ENCODE data around the gene SKOR1.

The SKOR1 gene

GRCh38 chr15:67834581-67835296 lies 9.4 kb downstream of the SKOR1 start:
- H3K27me3 ChIP-seq (ENCODE audit: insufficient read depth, low read length): peaks cover 46% of the 10 kb centered on the region
- peaks cover 31% of the 10 kb centered on the region for H3K4me1 ChIP-seq (ENCODE audit: insufficient read depth, low read length)
- H3K4me3 ChIP-seq (ENCODE audit: low read length): peak overlapping the region; percentile 28
- H3K9me3 ChIP-seq (ENCODE audit: low read length): peaks cover 7% of the 10 kb centered on the region
- peak overlapping the region; percentile 58 for H2AFZ ChIP-seq (ENCODE audit: low read depth, low read length)
- H3K36me3 ChIP-seq (ENCODE audit: insufficient read depth, low read length): no peaks in the 10 kb centered on the region

- Histone ChIP-seq H3K4me3 (ENCODE audit: low read length) (no peak overlapping the region), H3K9me3 (ENCODE audit: low read length) (peaks cover 4% of the 10 kb centered on the region), H3K27me3 (ENCODE audit: insufficient read depth, low read length) (peaks cover 38% of the 10 kb centered on the region), H2AFZ (ENCODE audit: low read depth, low read length) (no peak overlapping the region), H3K4me1 (ENCODE audit: insufficient read depth, low read length) (peaks cover 31% of the 10 kb centered on the region), H3K36me3 (ENCODE audit: insufficient read depth, low read length) (no peaks in the 10 kb centered on the region)
These were observed 10.2 kb downstream of the SKOR1 start for GRCh38 chr15:67835297-67836133.

DNA sequence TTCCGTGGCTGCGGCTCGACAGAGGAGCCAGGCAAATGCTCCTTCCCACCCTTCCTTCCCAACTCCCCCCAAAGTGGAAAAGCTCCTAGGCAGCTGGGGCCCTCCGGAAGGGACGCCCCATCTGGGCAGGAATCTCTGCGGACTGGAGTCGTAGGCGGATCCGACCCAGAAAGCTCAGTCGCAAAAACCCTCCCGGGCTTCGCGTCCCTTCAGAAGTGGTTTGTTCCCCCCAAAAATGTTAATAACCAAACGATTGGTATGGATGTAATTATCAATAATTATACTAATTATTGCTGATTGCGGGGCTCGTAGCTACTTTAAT lies 10.8 kb downstream of the SKOR1 start:
- Histone ChIP-seq H2AFZ (ENCODE audit: low read depth, low read length) (no peak overlapping the region), H3K27me3 (ENCODE audit: insufficient read depth, low read length) (peaks cover 32% of the 10 kb centered on the region), H3K36me3 (ENCODE audit: insufficient read depth, low read length) (no peaks in the 10 kb centered on the region), H3K4me3 (ENCODE audit: low read length) (no peak overlapping the region), H3K9me3 (ENCODE audit: low read length) (no peaks in the 10 kb centered on the region), H3K4me1 (ENCODE audit: insufficient read depth, low read length) (peaks cover 34% of the 10 kb centered on the region)

- Histone ChIP-seq H3K4me3 (ENCODE audit: low read length) (no peak overlapping the region), H3K27me3 (ENCODE audit: insufficient read depth, low read length) (peaks cover 28% of the 10 kb centered on the region)
These were observed 11.2 kb downstream of the SKOR1 start for GRCh38 chr15:67836477-67836876.

DNA sequence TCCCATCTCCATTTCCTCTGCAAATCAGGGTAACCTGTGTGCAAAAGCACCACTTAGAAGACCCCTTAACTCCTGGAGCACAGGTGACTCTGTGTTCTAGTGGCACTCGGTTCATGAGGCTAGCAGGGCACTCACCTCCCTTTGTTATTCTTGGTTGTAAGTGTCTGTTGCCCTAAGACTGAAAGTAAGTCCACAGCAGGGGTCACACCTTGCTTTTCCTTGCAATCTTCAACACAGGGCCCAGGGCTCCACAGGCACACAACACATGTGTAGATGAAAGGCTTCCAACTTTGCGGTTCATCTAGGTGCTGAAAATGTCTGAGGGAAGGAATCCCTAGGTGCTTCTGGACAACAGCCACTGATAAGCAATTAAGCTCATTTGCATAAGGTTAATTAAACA lies 11.6 kb downstream of the SKOR1 start:
- H3K27me3 ChIP-seq (ENCODE audit: insufficient read depth, low read length): peaks cover 25% of the 10 kb centered on the region
- no peak overlapping the region for H3K4me3 ChIP-seq (ENCODE audit: low read length)
- H2AFZ ChIP-seq (ENCODE audit: low read depth, low read length): no peak overlapping the region
- H3K4me1 ChIP-seq (ENCODE audit: insufficient read depth, low read length): peaks cover 39% of the 10 kb centered on the region
- no peaks in the 10 kb centered on the region for H3K36me3 ChIP-seq (ENCODE audit: insufficient read depth, low read length)
- H3K9me3 ChIP-seq (ENCODE audit: low read length): no peaks in the 10 kb centered on the region

More at GRCh38 chr15:67836477-67836876, 11.2 kb downstream of the SKOR1 start:
- H3K4me1 ChIP-seq (ENCODE audit: insufficient read depth, low read length): peaks cover 38% of the 10 kb centered on the region
- H3K36me3 ChIP-seq (ENCODE audit: insufficient read depth, low read length): no peaks in the 10 kb centered on the region
- H3K9me3 ChIP-seq (ENCODE audit: low read length): no peaks in the 10 kb centered on the region
- H2AFZ ChIP-seq (ENCODE audit: low read depth, low read length): no peak overlapping the region

GRCh38 chr15:67838789-67839332 lies 13.6 kb downstream of the SKOR1 start:
- Histone ChIP-seq H3K4me3 (ENCODE audit: low read length) (peak overlapping the region; percentile 86), H3K9me3 (ENCODE audit: low read length) (no peaks in the 10 kb centered on the region), H3K4me1 (ENCODE audit: insufficient read depth, low read length) (peaks cover 36% of the 10 kb centered on the region), H3K27me3 (ENCODE audit: insufficient read depth, low read length) (peaks cover 21% of the 10 kb centered on the region), H3K36me3 (ENCODE audit: insufficient read depth, low read length) (no peaks in the 10 kb centered on the region), H2AFZ (ENCODE audit: low read depth, low read length) (peak overlapping the region; percentile 29)

DNA sequence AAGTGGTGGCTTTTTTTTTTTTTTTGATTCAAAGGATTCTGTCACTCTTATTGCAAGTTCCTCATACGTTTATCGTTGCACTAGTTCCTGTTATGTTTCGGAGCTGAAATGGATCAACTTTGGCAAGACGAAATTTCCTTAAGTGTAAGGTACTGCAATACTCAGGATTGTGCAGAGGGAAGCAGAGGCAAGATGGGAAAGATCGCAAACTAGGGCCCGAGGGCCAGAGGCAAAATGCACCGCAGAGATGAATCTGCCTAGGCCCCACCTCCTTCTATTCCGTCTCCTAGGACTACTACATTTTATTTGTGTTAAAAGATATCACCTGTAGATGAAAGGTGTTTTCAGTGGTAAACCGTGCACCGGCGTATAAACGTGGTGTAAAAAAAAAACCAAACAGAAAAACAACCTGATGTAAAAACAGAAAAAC lies 14.2 kb downstream of the SKOR1 start:
- Histone ChIP-seq H3K9me3 (ENCODE audit: low read length) (no peaks in the 10 kb centered on the region), H2AFZ (ENCODE audit: low read depth, low read length) (peak overlapping the region; percentile 88), H3K27me3 (ENCODE audit: insufficient read depth, low read length) (peaks cover 17% of the 10 kb centered on the region), H3K4me1 (ENCODE audit: insufficient read depth, low read length) (peaks cover 37% of the 10 kb centered on the region), H3K36me3 (ENCODE audit: insufficient read depth, low read length) (no peaks in the 10 kb centered on the region), H3K4me3 (ENCODE audit: low read length) (peak overlapping the region; percentile 86)

DNA sequence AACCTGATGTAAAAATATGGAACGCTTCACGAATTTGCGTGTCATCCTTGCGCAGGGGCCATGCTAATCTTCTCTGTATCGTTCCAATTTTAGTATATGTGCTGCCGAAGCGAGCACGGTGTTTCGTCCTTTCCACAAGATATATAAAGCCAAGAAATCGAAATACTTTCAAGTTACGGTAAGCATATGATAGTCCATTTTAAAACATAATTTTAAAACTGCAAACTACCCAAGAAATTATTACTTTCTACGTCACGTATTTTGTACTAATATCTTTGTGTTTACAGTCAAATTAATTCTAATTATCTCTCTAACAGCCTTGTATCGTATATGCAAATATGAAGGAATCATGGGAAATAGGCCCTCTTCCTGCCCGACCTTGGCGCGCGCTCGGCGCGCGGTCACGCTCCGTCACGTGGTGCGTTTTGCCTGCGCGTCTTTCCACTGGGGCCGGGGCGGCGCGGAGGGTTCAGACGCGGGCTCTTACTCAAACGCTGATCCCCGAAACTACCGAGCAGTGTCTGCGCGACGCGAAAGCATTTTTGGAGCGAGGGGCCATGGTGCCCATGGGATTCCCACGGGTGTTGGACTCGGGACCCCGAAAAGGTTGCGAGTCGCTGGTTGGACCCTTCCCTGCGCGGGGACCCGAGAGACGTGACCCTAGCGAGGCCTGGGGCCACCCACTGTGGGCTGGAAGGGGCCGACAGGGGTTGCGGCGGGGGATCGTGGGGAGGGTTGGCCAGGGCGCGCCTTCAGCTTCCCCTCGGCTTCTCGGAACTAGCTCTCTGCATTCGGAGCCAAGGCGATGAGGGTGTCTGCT lies 14.8 kb downstream of the SKOR1 start, which contains the start of gene RNU6-1:
TSS of gene RNU6-1 (minus strand) at position 117 of the 820 bp plus-strand sequence.
- Histone ChIP-seq H2AFZ (ENCODE audit: low read depth, low read length) (peak within 1 kb of the TSS; percentile 88), H3K27me3 (ENCODE audit: insufficient read depth, low read length) (peaks cover 10% of the 10 kb centered on the region), H3K9me3 (ENCODE audit: low read length) (no peaks in the 10 kb centered on the region), H3K36me3 (ENCODE audit: insufficient read depth, low read length) (no peaks in the 10 kb centered on the region), H3K4me3 (ENCODE audit: low read length) (peak within 1 kb of the TSS; percentile 86), H3K4me1 (ENCODE audit: insufficient read depth, low read length) (peaks cover 42% of the 10 kb centered on the region)

GRCh38 chr15:67840749-67841512 lies 15.6 kb downstream of the SKOR1 start:
- peaks cover 3% of the 10 kb centered on the region for H3K27me3 ChIP-seq (ENCODE audit: insufficient read depth, low read length)
- H3K4me3 ChIP-seq (ENCODE audit: low read length): peak overlapping the region; percentile 86
- peaks cover 45% of the 10 kb centered on the region for H3K4me1 ChIP-seq (ENCODE audit: insufficient read depth, low read length)
- peak overlapping the region; percentile 88 for H2AFZ ChIP-seq (ENCODE audit: low read depth, low read length)
- H3K9me3 ChIP-seq (ENCODE audit: low read length): no peaks in the 10 kb centered on the region
- H3K36me3 ChIP-seq (ENCODE audit: insufficient read depth, low read length): no peaks in the 10 kb centered on the region

DNA sequence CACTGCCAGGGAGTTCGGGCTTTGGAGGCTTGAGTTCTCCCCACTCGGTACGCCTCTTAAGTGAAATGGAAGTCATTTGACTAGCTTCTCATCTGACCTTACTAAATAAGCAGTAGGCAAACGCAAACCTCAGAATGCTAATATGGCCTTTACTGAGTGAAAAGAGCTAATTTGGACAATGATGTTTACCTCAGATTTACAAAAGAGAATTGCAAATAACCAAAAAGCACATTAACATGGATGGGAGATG lies 16.1 kb downstream of the SKOR1 start:
- peak overlapping the region; percentile 86 for H3K4me3 ChIP-seq (ENCODE audit: low read length)
- H3K4me1 ChIP-seq (ENCODE audit: insufficient read depth, low read length): peaks cover 44% of the 10 kb centered on the region
- H3K36me3 ChIP-seq (ENCODE audit: insufficient read depth, low read length): no peaks in the 10 kb centered on the region
- H3K9me3 ChIP-seq (ENCODE audit: low read length): no peaks in the 10 kb centered on the region
- no peak overlapping the region for H2AFZ ChIP-seq (ENCODE audit: low read depth, low read length)
- no peaks in the 10 kb centered on the region for H3K27me3 ChIP-seq (ENCODE audit: insufficient read depth, low read length)

DNA sequence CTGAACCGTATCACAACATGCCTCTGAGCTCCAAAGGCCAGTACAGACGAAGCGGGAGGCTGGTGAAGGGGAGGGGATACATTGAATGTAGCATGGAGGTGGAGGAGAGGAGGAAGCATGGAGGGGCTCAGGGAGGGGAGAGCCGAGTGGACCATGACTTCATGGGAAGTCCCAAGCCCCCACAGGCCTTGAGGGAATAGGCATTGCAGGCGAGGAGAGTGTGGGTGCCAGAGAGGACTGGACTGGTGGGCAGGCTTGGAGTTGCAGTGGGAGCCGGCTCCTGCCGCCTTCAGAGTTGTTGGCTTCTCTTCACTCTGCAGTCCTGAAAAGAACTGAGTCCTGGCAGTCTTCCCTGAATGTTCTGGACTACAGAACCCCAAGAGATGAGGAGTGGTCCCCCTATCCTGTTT lies 17.8 kb downstream of the SKOR1 start:
- no peaks in the 10 kb centered on the region for H3K9me3 ChIP-seq (ENCODE audit: low read length)
- H3K4me1 ChIP-seq (ENCODE audit: insufficient read depth, low read length): peaks cover 44% of the 10 kb centered on the region
- H3K4me3 ChIP-seq (ENCODE audit: low read length): peak overlapping the region; percentile 32
- H2AFZ ChIP-seq (ENCODE audit: low read depth, low read length): peak overlapping the region; percentile 1
- H3K27me3 ChIP-seq (ENCODE audit: insufficient read depth, low read length): no peaks in the 10 kb centered on the region
- H3K36me3 ChIP-seq (ENCODE audit: insufficient read depth, low read length): no peaks in the 10 kb centered on the region

DNA sequence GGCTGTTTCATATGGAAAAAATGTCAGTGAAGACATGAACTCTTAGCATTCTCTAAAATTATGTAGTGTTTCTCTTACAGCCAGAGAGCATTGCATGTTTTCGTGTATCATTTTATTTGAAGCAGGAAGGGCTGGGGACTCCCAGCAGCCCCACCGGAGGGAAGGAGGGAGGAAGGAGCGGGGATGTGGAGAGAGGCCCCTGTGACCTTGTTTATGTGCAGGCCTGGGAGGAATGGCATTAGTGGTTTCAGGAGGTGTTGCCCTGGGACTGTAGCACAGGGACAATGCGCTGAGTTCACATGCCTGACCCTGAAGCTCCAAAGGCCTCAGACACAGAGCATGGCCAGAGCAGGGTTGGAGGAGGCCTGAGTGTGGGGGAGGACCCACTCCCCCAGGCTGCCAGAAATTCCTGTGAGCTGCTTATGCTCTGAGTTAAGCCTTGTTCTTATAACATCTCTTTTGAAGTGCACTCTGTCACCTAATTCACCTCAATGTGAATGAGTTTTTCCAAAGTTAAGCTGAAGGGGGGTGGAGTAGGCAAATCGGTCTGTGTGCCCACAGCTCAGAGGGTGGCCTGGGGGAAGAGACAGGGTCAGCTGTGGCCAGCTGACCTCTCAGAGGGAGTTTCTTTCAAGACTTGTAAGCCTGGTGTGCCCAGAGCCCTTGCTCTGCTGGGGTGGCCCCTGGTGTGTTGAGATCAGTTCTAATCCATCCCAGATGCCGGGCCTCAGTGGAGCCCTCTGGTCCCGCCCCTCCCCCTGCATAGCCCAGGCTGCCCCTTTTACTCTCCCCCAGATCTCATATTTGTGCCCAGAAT lies 18.5 kb downstream of the SKOR1 start:
- no peaks in the 10 kb centered on the region for H3K9me3 ChIP-seq (ENCODE audit: low read length)
- no peaks in the 10 kb centered on the region for H3K27me3 ChIP-seq (ENCODE audit: insufficient read depth, low read length)
- peak overlapping the region; percentile 1 for H2AFZ ChIP-seq (ENCODE audit: low read depth, low read length)
- H3K36me3 ChIP-seq (ENCODE audit: insufficient read depth, low read length): no peaks in the 10 kb centered on the region
- peaks cover 44% of the 10 kb centered on the region for H3K4me1 ChIP-seq (ENCODE audit: insufficient read depth, low read length)
- peak overlapping the region; percentile 32 for H3K4me3 ChIP-seq (ENCODE audit: low read length)
